ENCODE measurements around the gene JPH4.

DNA sequence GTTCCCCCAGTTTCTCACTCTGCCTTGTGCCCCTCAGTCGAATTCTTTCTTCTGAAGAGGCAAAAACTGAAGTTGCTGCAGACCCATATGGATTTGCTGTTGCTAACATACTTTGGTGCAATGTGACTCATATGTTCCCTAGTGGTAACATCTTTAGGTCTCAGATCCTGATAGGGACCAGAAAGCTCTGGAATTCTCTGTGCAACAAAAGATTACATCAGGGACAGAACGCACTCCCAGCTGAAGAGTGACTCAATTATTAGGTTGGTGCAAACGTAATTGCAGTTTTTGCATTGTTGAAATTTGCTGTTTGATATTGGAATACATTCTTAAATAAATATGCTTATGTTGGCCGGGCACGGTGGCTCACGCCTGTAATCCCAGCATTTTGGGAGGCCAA is 49.4 kb upstream of the JPH4 start:
- TF ChIP-seq, protein P1, sequence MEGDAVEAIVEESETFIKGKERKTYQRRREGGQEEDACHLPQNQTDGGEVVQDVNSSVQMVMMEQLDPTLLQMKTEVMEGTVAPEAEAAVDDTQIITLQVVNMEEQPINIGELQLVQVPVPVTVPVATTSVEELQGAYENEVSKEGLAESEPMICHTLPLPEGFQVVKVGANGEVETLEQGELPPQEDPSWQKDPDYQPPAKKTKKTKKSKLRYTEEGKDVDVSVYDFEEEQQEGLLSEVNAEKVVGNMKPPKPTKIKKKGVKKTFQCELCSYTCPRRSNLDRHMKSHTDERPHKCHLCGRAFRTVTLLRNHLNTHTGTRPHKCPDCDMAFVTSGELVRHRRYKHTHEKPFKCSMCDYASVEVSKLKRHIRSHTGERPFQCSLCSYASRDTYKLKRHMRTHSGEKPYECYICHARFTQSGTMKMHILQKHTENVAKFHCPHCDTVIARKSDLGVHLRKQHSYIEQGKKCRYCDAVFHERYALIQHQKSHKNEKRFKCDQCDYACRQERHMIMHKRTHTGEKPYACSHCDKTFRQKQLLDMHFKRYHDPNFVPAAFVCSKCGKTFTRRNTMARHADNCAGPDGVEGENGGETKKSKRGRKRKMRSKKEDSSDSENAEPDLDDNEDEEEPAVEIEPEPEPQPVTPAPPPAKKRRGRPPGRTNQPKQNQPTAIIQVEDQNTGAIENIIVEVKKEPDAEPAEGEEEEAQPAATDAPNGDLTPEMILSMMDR (optimal IDR thresholded peaks at IDR 0.05 in 1 of 3, IDR thresholded peaks at IDR 0.05 in 1 of 3, conservative IDR thresholded peaks at IDR 0.05 in 1 of 3; ENCODE audit: extremely low read depth in 1 of 3, insufficient read depth in 2 of 3, low read length in 3 of 3) = no peak
- TF ChIP-seq EZH2 (IDR thresholded peaks at IDR 0.05; ENCODE audit: low read length) = no peak

Data from keratinocyte (primary cell).